NCI-H146 treated with DMSO at 0.1 percent for 48 hours (cell line): ENCODE data around the gene RHPN2.
A peak's percentile ranks its signal among the peaks of the same experiment; 100 is the strongest.
"Not testable (repeated sequence)": the region's sequence is repeated elsewhere in the genome, so short reads cannot be mapped to it uniquely, and the experiment has no call there.

Experiments
- DNase-seq: peaks from one replicate; lab custom pipeline; 2025; ENCODE audit not compliant: unreplicated experiment; lab: John Stamatoyannopoulos, UW

RHPN2 gene

GRCh38 chr19:33066543-33066942, 1.9 kb upstream of the RHPN2 start:
- DNase-seq, result no peak

- DNase-seq, result no peak
Measured at GRCh38 chr19:33064458-33064791, 263 bp downstream of the RHPN2 start.

GRCh38 chr19:33063753-33064457, 783 bp downstream of the RHPN2 start:
- no peak for DNase-seq

GRCh38 chr19:33063356-33063752, 1.3 kb downstream of the RHPN2 start:
- DNase-seq, result peak; percentile 19

- DNase-seq, result no peak
Measured at GRCh38 chr19:33062902-33063301, 1.8 kb downstream of the RHPN2 start.

- DNase-seq, result no peak
Measured at GRCh38 chr19:33060586-33060985, 4.1 kb downstream of the RHPN2 start.

GRCh38 chr19:33055718-33056117, 9.0 kb downstream of the RHPN2 start:
- no peak for DNase-seq

- DNase-seq, result no peak
Measured at GRCh38 chr19:33054623-33055022, 10.1 kb downstream of the RHPN2 start.

GRCh38 chr19:33052352-33052972, 12.2 kb downstream of the RHPN2 start:
- no peak for DNase-seq

GRCh38 chr19:33050110-33050509, 14.6 kb downstream of the RHPN2 start:
- DNase-seq, result no peak

- DNase-seq, result no peak
Measured at GRCh38 chr19:33048806-33049676, 15.6 kb downstream of the RHPN2 start.

GRCh38 chr19:33047422-33047821, 17.3 kb downstream of the RHPN2 start:
- no peak for DNase-seq

- not testable (repeated sequence) for DNase-seq
Measured at GRCh38 chr19:33041828-33042160, 22.9 kb downstream of the RHPN2 start.

- no peak for DNase-seq
Measured at GRCh38 chr19:33040994-33041827, 23.5 kb downstream of the RHPN2 start.

GRCh38 chr19:33039815-33040214, 24.9 kb downstream of the RHPN2 start:
- DNase-seq, result no peak

- DNase-seq, result no peak
Measured at GRCh38 chr19:33039108-33039599, 25.5 kb downstream of the RHPN2 start.

- not testable (repeated sequence) for DNase-seq
Measured at GRCh38 chr19:33037168-33038025, 27.3 kb downstream of the RHPN2 start.

GRCh38 chr19:33036370-33037167, 28.1 kb downstream of the RHPN2 start:
- not testable (repeated sequence) for DNase-seq

GRCh38 chr19:33035461-33035860, 29.2 kb downstream of the RHPN2 start:
- no peak for DNase-seq
